B cell (primary cell): ENCODE data around the gene TPSG1. TPM values are rescaled to one million over a fixed set of nuclear protein-coding genes. Genes with fewer than 3 reads are reported as not detected.
"Not testable (repeated sequence)": the region's sequence is repeated elsewhere in the genome, so short reads cannot be mapped to it uniquely, and the experiment has no call there.

ENCODE experiments used
- ATAC-seq: fragments of 200-7000 bp; cut with Tn5 transposase; one replicate; pipeline ENCODE4 v1.10.0; 2021; ENCODE audit warnings: low read depth, mild to moderate bottlenecking, moderate number of reproducible peaks, moderate library complexity
- CTCF ChIA-PET: fragments of 350-600 bp; sonication (Branson Sonifier 250); formaldehyde crosslinking; loops from one replicate; lab custom pipeline; 2021; ENCODE audit warnings: antibody characterized with exemption, inconsistent platforms; lab: Charles Lee
- POLR2A ChIA-PET: fragments of 350-600 bp; sonication (Branson Sonifier 250); formaldehyde crosslinking; loops from one replicate; lab custom pipeline; 2021; ENCODE audit warnings: antibody characterized with exemption; lab: Charles Lee
- DNase-seq: peaks from one replicate; pipeline ENCODE4 v3.0.0; 2013
- H2AFZ ChIP-seq: 2 replicates; pipeline ENCODE4 v1.6.1; 2012; ENCODE audit warnings: mild to moderate bottlenecking, low read depth, low read length; ENCODE audit not compliant: insufficient read depth, poor library complexity, severe bottlenecking
- H3K27ac ChIP-seq, 2 donors: 1 replicate in 1 of 2; 2 replicates in 1 of 2; pipeline ENCODE4 v1.5.1; 2012 to 2013; ENCODE audit warnings: low read length in 2 of 2, mild to moderate bottlenecking in 2 of 2, moderate library complexity in 1 of 2
- H3K27me3 ChIP-seq, 4 experiments: fragments of 200-600 bp in 1 of 4; sonication (generic) in 1 of 4; replicated peaks in 1 of 4; 1 replicate in 2 of 4; 2 replicates in 2 of 4; pipeline versions ENCODE4 v1.6.1 to v1.7.0; 2013 to 2016; ENCODE audit warnings: low read length in 3 of 4, mild to moderate bottlenecking in 2 of 4, mixed read lengths in 1 of 4, moderate library complexity in 1 of 4; ENCODE audit not compliant: insufficient read depth in 4 of 4, control insufficient read depth in 3 of 4; ENCODE audit errors: control extremely low read depth in 1 of 4
- H3K36me3 ChIP-seq, 2 experiments: replicated peaks in 1 of 2; 1 replicate in 1 of 2; 2 replicates in 1 of 2; pipeline versions ENCODE4 v1.6.1 to v1.7.1; 2013; ENCODE audit warnings: low read length in 1 of 2; ENCODE audit not compliant: insufficient read depth in 2 of 2, control insufficient read depth in 1 of 2; ENCODE audit errors: control extremely low read depth in 1 of 2, extremely low read depth in 1 of 2
- H3K4me1 ChIP-seq, 2 donors: fragments of 200-600 bp in 1 of 2; sonication (generic) in 1 of 2; 1 replicate in 1 of 2; 2 replicates in 1 of 2; pipeline versions ENCODE4 v1.5.1 to v1.6.1; 2013 to 2017; ENCODE audit warnings: low read length in 2 of 2; ENCODE audit not compliant: control insufficient read depth in 2 of 2, insufficient read depth in 2 of 2
- H3K4me2 ChIP-seq: replicated peaks from 2 replicates; pipeline ENCODE3; 2012; ENCODE audit warnings: mild to moderate bottlenecking, low read depth, low read length; ENCODE audit not compliant: poor library complexity, severe bottlenecking
- H3K4me3 ChIP-seq, 5 experiments: fragments of 200-600 bp in 1 of 5; sonication (generic) in 1 of 5; 1 replicate in 3 of 5; 2 replicates in 2 of 5; pipeline versions ENCODE4 v1.5.1 to v1.7.0; 2011 to 2016; ENCODE audit warnings: low read length in 4 of 5, mild to moderate bottlenecking in 4 of 5, low read depth in 2 of 5, control low read depth in 1 of 5, moderate library complexity in 1 of 5; ENCODE audit not compliant: insufficient read depth in 1 of 5; ENCODE audit errors: control extremely low read depth in 1 of 5, extremely low read depth in 1 of 5
- H3K79me2 ChIP-seq: fragments of 200-600 bp; sonication (generic); one replicate; pipeline ENCODE4 v1.6.0; 2016; ENCODE audit warnings: low read length; ENCODE audit not compliant: control insufficient read depth, insufficient read depth
- H3K9ac ChIP-seq: fragments of 200-600 bp; sonication (generic); 2 replicates; pipeline ENCODE4 v1.6.1; 2017; ENCODE audit warnings: mild to moderate bottlenecking, low read length, moderate library complexity
- H3K9me3 ChIP-seq, 3 donors: one replicate each; pipeline versions ENCODE4 v1.6.1 to v1.7.1; 2013; ENCODE audit warnings: low read length in 2 of 3; ENCODE audit not compliant: control insufficient read depth in 2 of 3, insufficient read depth in 1 of 3; ENCODE audit errors: control extremely low read depth in 1 of 3
- H4K20me1 ChIP-seq: 2 replicates; pipeline ENCODE4 v1.6.0; 2012; ENCODE audit warnings: mild to moderate bottlenecking, low read length; ENCODE audit not compliant: insufficient read depth, control insufficient read depth, poor library complexity, severe bottlenecking
- H3K27ac Mint-ChIP-seq: one replicate; pipeline ENCODE4 v1.8.0; 2021; ENCODE audit warnings: mixed read lengths
- H3K27me3 Mint-ChIP-seq: one replicate; pipeline ENCODE4 v1.8.0; 2021; ENCODE audit warnings: mixed read lengths
- H3K4me1 Mint-ChIP-seq: one replicate; pipeline ENCODE4 v1.8.0; 2021; ENCODE audit warnings: mixed read lengths
- H3K4me3 Mint-ChIP-seq: one replicate; pipeline ENCODE4 v1.8.0; 2021; ENCODE audit warnings: mixed read lengths
- H3K9me3 Mint-ChIP-seq: one replicate; pipeline ENCODE4 v1.8.0; 2022; ENCODE audit warnings: mixed read lengths; ENCODE audit not compliant: insufficient read depth
- CTCF ChIP-seq: fragments of 200-600 bp; IDR thresholded peaks from one replicate; pipeline ENCODE4 v1.8.0; 2022; ENCODE audit warnings: antibody characterized with exemption, mild to moderate bottlenecking
- EZH2 ChIP-seq: IDR thresholded peaks from 2 replicates; pipeline ENCODE4 v1.6.1; 2012; ENCODE audit warnings: borderline replicate concordance, low read depth, mild to moderate bottlenecking, moderate library complexity, low read length; ENCODE audit not compliant: insufficient read depth, poor library complexity, severe bottlenecking
- WGBS: methylation state at CpG from one replicate; pipeline ENCODE4 v1.1.5; 2013; ENCODE audit warnings: missing lambda C conversion rate; ENCODE audit not compliant: insufficient coverage; 5-methylcytosine and 5-hydroxymethylcytosine counted together
- intact Hi-C: fragments of 100-400 bp; cut with micrococcal nuclease; formaldehyde crosslinking; loops from one replicate; pipeline ENCODE4 v1.10.0; 2022
- polyA plus RNA-seq: library from polyadenylated mRNA; depleted of rRNA; stranded (reverse); fragments of >200 nt; gene quantifications from 2 replicates; pipeline ENCODE4 v1.2.3, GENCODE V29; 2012
- total RNA-seq, 2 donors: library from RNA; stranded (reverse); fragments of 120-200 nt in 1 of 2; gene quantifications; 1 replicate in 1 of 2; 2 replicates in 1 of 2; pipeline versions ENCODE4 v1.2.3 to v1.2.4, GENCODE V29; 2013 to 2022

The TPSG1 gene
- total and polyA plus RNA-seq, 2 donors (not counting 1 experiment from before 2014, with no cell fraction given): not detected

DNA sequence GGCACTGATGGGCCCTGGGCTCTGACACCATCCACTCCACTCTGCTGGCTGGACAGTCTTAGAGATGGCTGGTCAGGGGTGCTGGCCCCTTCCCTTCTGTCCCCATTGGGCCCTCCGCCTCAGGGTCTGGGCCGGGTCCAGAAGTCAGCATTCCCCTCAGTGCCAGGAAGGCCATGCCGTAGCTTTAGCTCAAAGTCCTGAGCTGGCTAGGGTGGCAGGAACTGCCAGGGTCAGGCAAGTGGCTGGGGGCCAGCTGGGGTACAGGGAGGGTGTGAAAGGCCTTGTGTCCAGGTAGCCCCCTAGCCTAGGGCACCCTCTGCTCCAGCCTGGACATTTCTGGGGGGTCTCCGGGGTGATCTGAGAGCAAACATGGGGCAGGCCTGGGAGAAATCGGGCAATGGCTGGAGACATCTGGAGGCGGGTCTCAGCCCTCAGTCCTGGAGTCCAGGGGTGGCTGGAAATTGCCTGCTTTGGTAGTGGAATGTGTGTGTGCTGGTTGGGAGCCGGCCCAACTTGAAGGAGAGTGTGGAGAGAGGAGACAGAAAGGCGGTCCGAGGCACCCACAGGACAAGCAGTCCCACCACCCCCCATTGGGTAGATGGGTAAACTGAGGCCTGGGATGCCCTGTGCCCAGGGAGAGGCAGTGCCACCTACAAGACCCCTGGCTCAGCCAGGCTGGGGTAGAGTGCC, 32.5 kb downstream of the TPSG1 start:
- POLR2A ChIA-PET: no interaction called here
- Histone ChIP-seq H3K27ac (no peak overlapping the region), H3K27me3 (peaks cover 0 to 4% (median 0%) of the 10 kb centered on the region in 4 experiments), H3K79me2 (no peaks in the 10 kb centered on the region), H3K4me1 (no peaks in the 10 kb centered on the region), H3K4me3 (no peak overlapping the region), H3K36me3 (no peaks in the 10 kb centered on the region), H3K9ac (no peak overlapping the region), H2AFZ (no peak overlapping the region), H4K20me1 (no peaks in the 10 kb centered on the region), H3K9me3 (peaks cover 0 to 5% (median 0%) of the 10 kb centered on the region in 3 donors), H3K4me2 (no peak overlapping the region)
- WGBS: 92% methylated on average over 6 of the region's 9 CpGs
- no peaks in the 10 kb centered on the region for H3K9me3 Mint-ChIP-seq
- intact Hi-C loops: no loop called here
- DNase-seq: no peak
- no peak overlapping the region for H3K4me3 Mint-ChIP-seq
- TF ChIP-seq CTCF (no peak), EZH2 (no peak)
- H3K27me3 Mint-ChIP-seq: peaks cover 7% of the 10 kb centered on the region
- CTCF ChIA-PET: no interaction called here
- no peak overlapping the region for H3K27ac Mint-ChIP-seq
- H3K4me1 Mint-ChIP-seq: no peaks in the 10 kb centered on the region
- no peak for ATAC-seq

DNA sequence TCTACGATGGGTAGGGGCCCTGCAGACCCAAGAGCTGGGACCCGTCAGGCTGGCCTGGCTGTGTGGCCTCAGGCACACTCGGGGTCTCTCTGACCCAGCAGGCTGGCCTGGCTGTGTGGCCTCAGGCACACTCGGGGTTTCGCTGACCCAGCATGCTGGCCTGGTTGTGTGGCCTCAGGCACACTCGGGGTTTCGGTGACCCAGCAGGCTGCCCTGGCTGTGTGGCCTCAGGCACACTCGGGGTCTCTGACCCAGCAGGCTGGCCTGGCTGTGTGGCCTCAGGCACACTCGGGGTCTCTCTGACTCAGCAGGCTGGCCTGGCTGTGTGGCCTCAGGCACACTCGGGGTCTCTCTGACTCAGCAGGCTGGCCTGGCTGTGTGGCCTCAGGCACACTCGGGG, 34.3 kb downstream of the TPSG1 start:
- H3K4me3 ChIP-seq, POLR2A ChIA-PET: not testable (repeated sequence)

More for the DNA sequence above, 34.3 kb downstream of the TPSG1 start:
- H3K79me2 ChIP-seq, H3K4me2 ChIP-seq, H3K9me3 Mint-ChIP-seq, H3K9ac ChIP-seq, H3K27ac Mint-ChIP-seq, H3K4me1 Mint-ChIP-seq, H4K20me1 ChIP-seq, intact Hi-C loops, H3K4me1 ChIP-seq, H3K27me3 Mint-ChIP-seq, H3K27me3 ChIP-seq, H3K27ac ChIP-seq, H3K36me3 ChIP-seq, ATAC-seq, H3K4me3 Mint-ChIP-seq, H3K9me3 ChIP-seq, H2AFZ ChIP-seq, CTCF ChIA-PET, DNase-seq: not testable (repeated sequence)
- WGBS: 91% methylated on average over 11 of the region's 11 CpGs
